NCI-H524 (cell line): ENCODE results near the gene ZNRF1.
"Not testable (repeated sequence)": the region's sequence is repeated elsewhere in the genome, so short reads cannot be mapped to it uniquely, and the experiment has no call there.

ENCODE experiments used
- DNase-seq, 2 experiments: peaks; one replicate each; lab custom pipeline; 2025; lab: John Stamatoyannopoulos, UW

ZNRF1 gene

GRCh38 chr16:75002474-75002873 lies 3.6 kb downstream of the ZNRF1 start:
- DNase-seq, result no peak

GRCh38 chr16:75003931-75004330 lies 5.1 kb downstream of the ZNRF1 start:
- DNase-seq, result no peak

- DNase-seq, result no peak
These were observed 5.6 kb downstream of the ZNRF1 start for GRCh38 chr16:75004460-75004859.

- no peak for DNase-seq
These were observed 6.9 kb downstream of the ZNRF1 start for GRCh38 chr16:75005697-75006096.

GRCh38 chr16:75007443-75007842 lies 8.6 kb downstream of the ZNRF1 start:
- DNase-seq, result no peak

GRCh38 chr16:75010427-75010826 lies 11.6 kb downstream of the ZNRF1 start:
- DNase-seq, result no peak

- DNase-seq, result no peak
These were observed 12.9 kb downstream of the ZNRF1 start for GRCh38 chr16:75011634-75012307.

DNA sequence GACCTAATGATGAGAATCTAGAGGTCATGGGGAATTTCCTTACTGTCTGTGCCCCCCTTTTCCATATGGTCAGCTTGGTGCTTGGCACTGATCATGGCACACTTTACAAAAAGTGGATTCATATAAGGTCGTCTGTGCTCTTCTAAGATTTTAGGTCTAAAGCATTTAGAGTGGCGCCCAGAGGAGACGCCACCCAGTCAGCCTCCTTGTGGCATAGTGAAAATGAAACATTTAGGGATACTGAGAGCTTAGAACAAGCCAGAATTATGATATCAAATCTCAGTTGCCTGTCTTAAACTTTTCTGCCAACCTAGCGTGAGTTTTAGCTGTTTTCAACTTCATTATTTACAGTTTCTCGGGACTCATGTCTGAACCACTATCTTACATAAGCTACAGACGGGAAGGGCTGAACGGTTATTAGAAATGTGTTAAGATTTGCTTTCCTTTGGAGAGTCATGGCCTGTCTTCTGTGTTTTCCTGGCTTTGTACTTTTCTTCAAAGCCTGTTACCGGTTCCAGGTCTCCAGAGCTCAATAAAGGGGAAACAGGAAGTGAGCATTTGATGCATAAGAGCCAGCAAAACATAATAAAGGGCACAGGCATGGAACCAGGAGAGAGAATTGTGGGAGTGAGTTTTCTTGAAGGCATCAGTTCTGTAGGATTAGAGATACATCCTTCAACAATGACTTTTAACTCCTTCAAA lies 13.7 kb downstream of the ZNRF1 start:
- no peak for DNase-seq

GRCh38 chr16:75013123-75013522 lies 14.3 kb downstream of the ZNRF1 start:
- DNase-seq, result not testable (repeated sequence)

DNA sequence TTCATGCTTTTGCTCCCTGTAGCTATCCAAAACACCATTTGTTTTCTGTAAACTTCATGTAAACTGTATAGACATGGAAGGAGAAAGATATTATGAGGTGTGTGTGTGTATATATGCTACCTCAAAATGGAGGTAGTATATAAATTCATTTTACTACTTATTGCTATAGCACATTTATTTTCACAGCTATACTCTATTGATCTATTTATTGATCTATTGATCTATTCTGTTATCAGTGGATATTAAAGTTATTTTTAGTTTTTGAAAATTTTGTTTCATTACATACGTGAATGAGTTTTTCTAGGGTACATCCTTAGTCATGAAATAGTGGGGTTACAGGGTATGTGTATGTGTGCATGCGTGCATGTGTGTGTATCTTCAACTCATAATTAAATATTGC lies 15.5 kb downstream of the ZNRF1 start:
- no peak for DNase-seq

DNA sequence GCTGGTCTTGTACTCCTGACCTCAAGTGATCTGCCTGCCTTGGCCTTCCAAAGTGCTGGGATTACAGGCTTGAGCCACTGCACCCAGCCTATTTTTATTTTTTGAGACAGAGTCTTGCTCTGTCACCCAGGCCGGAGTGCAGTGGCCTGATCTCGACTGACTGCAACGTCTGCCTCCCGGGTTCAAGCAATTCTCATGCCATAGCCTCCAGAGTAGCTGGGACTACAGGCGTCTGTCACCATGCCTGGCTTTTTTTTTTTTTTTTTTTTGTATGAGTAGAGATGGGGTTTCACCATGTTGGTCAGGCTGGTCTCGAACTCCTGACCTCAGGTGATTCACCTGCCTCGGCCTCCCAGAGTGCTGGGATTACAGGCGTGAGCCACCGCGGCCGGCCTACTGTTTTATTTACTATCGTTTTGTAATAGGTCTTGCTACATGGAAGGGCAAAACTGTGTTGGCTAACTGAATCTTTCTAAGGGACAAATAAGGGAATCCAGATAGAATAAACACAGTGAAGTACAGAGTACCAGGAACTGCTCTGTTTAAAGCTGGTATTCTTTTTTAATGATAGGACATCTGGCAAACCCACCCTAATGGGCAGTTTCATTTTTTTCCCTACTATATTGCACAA lies 17.7 kb downstream of the ZNRF1 start:
- not testable (repeated sequence) for DNase-seq

DNA sequence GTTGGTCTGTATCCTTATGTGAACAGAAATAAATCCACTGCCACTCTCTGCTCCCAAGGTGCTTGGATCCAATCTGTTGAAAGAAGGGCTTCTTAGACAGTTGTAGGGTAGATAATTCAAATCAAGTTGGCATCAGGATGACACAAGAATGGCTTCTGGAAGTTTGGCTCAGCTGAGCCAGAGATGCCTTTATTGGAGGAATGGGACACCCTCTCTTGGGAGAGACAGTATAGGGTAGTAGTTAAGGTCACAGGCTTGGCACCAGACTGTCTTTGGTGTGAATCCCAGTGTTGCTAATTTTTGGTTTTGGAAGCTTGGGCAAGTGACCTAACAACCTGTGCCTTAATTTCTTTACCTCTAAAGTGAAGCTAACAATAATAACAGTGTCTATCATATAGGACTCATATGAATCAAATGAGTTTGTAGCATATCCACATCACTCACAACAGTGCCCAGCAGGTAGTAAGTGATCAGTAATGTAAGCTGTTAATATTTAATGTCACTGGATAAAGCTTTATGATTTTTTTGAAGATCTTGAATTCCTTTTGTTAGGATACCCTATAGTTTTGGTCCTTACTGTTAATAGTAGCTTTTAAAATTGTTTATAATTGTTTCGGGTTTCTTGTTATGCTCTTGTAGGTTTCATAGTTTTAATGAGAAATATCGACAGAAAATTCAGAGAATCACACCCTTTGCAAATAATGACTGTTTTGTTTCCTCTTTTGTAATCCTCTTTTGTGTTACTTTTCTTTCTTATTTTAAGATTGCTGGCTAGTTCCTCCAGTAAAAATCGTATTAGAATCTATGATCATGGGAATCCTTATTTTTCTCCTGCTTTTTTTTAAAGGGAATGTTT lies 19.1 kb downstream of the ZNRF1 start:
- DNase-seq, result no peak

GRCh38 chr16:75019007-75019406 lies 20.2 kb downstream of the ZNRF1 start:
- DNase-seq, result no peak

- no peak for DNase-seq
These were observed 20.8 kb downstream of the ZNRF1 start for GRCh38 chr16:75019586-75019985.

- no peak for DNase-seq
These were observed 22.6 kb downstream of the ZNRF1 start for GRCh38 chr16:75021410-75021809.

GRCh38 chr16:75022567-75022966 lies 23.7 kb downstream of the ZNRF1 start:
- DNase-seq, result no peak

GRCh38 chr16:75023009-75023408 lies 24.2 kb downstream of the ZNRF1 start:
- no peak for DNase-seq

- no peak for DNase-seq
These were observed 25.4 kb downstream of the ZNRF1 start for GRCh38 chr16:75024182-75024581.

- DNase-seq, result no peak
These were observed 25.8 kb downstream of the ZNRF1 start for GRCh38 chr16:75024594-75024993.

GRCh38 chr16:75025761-75026160 lies 26.9 kb downstream of the ZNRF1 start:
- no peak for DNase-seq

DNA sequence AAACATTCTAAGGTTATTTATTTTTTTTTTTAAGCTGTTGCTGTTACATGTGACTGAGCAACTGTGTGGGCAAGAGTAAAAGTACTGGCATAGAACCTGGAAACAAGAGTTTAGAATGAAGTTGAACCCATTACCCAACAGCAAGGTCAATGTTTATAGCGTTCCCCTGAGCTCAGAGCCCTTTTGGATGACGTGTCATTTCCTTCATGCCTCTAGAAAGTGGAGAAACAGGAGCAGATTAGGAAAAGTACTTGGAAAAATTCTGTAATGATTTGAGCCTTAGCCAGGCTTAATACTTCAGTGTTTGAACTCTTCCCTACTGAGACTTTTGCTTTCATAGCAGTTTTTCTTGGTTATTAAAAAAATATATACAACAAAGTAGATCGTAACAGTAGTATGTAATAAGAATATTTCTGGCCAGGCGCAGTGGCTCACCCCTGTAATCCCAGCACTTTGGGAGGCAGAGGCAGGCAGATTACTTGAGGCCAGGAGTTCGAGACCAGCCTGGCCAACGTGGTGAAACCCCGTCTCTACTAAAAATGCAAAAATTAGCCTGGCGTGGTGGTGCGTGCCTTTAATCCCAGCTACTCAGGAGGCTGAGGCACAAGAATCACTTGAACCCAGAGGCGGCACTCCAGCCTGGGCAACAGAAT lies 27.5 kb downstream of the ZNRF1 start:
- DNase-seq, result not testable (repeated sequence)

DNA sequence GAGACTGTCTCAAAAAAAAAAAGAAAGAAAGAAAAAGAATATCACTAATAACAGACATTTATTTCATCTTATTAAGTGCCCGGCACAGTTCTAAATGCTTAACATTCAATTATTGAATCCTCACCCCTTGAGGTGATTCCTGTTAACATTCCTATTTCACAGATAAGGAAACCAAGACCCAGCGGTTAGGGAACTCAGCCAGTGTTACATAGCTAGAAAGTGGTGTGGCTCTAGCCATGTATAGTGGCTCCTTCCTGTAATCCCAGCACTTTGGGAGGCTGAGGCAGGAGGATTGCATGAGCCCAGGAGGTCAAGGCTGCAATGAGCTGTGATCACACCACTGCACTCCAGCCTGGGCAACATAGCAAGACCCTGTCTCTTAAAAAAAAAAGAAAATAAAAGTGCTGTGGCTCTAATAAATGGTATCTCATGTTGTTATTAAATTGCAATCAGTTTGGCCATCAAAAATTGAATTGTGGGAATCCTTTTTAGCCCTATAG lies 28.1 kb downstream of the ZNRF1 start:
- no peak for DNase-seq
